ENCODE measurements around the gene SARDH.

- TF ChIP-seq CTCF (IDR thresholded peaks at IDR 0.05; ENCODE audit: extremely low read depth in 1 of 2, insufficient read depth in 1 of 2, low read depth in 1 of 2, low read length in 2 of 2) (no peak), POLR2A (IDR thresholded peaks at IDR 0.05; ENCODE audit: low read depth, low read length) (no peak), MYC (IDR thresholded peaks at IDR 0.05; ENCODE audit: low read depth, low read length) (no peak), GATA2 (IDR thresholded peaks at IDR 0.05; ENCODE audit: insufficient read depth, insufficient read length, low read depth, low read length) (no peak), EZH2 (IDR thresholded peaks at IDR 0.05; ENCODE audit: borderline replicate concordance, low read depth, low read length, severe bottlenecking) (no peak), JUN (IDR thresholded peaks at IDR 0.05; ENCODE audit: borderline replicate concordance, insufficient read depth, insufficient read length, low read depth) (no peak), MAX (IDR thresholded peaks at IDR 0.05; ENCODE audit: insufficient read depth, insufficient read length) (no peak), POLR2AphosphoS5 (IDR thresholded peaks at IDR 0.05; ENCODE audit: insufficient read depth, low read depth, low read length) (no peak)
These were observed 42.3 kb upstream of the SARDH start for GRCh38 chr9:133780404-133780945.
